Measurements from ENCODE around the gene VSTM4.

VSTM4 gene

DNA sequence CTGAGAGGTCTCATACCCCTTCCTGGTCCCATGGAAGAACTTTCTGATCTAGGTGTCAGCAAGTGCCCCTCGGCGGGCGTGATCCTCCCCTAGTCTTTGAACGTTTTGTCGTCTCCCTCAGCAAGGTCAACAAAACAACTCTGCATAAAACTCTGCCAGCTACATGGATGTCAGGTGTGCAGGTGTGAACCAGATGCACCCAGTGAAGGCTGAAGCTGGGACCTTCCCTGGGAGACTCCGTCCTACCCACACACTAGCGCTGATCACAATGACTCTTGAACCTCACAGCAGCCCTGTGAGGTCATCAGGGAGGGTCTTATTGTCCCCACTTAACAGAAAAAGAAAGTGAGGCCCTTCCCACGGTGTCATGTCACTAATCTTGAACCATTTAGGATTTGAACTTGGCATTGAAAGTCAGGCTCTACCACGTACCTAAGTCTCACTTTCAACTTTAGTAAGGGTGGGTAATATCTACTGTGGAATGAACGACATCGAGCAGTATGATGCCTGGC, 68.1 kb downstream of the VSTM4 start:
- DNase-seq (ENCODE audit: low read depth in 1 of 2, low spot score in 1 of 2), result no peak

DNA sequence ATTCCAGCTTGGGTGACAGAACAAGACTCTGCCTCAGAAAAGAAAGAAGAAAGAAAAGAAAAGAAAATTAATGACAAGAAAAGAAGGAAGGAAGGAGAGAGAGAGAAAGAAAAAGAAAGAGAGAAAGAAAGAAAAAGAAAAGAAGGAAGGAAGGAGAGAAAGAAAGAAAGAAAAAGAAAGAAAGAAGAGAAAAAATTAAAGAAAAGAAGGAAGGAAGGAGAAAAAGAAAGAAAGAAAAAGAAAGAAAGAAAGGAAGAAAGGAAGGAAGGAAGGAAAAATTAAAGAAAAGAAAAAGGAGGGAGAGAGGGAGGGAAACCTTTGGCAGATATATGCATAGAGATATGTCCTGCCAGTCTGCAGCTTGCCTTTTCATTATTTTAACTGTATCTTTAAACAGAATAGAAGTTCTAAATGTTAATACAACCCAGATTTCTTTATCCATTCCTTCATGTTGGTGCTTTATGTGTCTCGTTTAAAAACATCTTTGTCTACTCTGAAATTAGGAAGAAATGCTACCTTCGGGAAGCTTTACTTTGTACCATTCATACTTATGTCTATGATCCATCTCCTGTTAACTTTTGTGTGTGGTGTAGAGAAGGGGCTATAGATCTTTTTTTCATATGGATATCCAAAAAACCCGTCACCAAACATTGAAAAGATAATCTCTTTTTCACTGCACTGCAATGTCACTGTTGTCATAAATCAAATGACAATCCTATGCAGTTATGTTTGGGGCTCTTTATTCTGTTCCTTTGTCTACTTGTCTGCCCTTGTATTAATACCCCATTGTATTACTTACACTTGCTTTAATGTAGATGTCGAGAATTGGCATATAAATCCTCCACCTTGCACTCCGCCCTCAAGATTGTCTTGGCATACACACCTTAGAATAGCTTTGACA, 70.8 kb downstream of the VSTM4 start:
- no peak for DNase-seq (ENCODE audit: low read depth in 1 of 2, low spot score in 1 of 2)

DNA sequence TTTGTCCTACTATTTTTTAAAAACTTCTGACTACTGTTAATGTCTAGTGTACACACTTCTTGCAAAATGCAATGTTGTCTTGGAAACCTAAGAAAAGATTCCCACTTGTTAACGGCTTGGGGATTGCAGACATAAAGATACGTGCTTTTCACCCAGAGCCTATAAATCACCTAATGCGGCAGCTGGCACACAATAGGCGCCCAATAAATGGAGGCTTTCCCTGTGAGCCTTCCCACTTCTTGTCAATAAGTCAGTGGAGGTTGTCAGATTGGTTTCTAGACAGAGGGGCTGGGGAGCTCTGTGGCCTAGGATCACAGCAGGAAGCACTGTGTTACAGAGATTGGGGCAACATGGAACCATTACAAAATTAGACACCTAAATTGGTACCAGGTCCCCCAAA, 74.7 kb downstream of the VSTM4 start:
- DNase-seq (ENCODE audit: low read depth in 1 of 2, low spot score in 1 of 2), result no peak

DNA sequence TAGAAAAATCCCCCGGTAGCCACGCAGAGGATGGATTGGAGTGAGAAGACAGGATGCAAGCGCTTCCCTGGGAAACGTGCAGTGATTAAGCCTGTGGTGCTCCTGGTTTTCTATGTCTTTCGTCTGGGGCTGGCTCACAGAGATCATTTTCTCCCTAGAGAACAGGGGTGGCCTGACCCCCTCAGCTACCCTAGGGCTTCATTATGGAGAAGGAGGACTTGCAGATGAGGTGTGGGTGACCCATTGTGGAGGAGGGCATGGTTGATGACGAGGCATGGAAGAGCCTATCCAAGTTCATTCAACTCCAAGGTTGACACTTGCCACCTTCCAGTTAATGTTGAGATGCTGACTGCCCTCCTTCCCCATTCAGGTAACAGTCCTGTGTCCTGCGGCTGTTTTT, 75.9 kb downstream of the VSTM4 start:
- no peak for DNase-seq (ENCODE audit: low read depth in 1 of 2, low spot score in 1 of 2)

DNA sequence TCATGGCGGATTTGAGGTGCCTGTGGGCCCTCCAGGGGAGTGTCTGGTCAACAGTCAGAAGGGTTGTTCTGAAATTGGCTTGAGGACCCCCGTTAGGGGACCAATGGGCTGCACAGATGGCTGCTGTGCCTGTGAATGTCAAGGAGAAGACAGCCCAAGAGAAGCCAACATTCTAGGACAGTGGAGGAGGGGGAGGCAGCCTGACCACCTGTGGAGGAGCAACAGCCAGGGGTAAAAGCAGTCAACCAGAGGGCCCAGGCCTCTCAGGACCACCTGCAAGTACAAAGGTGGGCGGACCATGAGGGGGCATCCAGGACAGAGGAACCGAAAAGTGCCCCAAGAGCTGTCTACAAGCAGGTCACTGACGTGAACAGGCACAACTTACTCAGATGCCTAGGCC, 76.6 kb downstream of the VSTM4 start:
- no peak for DNase-seq (ENCODE audit: low read depth in 1 of 2, low spot score in 1 of 2)

DNA sequence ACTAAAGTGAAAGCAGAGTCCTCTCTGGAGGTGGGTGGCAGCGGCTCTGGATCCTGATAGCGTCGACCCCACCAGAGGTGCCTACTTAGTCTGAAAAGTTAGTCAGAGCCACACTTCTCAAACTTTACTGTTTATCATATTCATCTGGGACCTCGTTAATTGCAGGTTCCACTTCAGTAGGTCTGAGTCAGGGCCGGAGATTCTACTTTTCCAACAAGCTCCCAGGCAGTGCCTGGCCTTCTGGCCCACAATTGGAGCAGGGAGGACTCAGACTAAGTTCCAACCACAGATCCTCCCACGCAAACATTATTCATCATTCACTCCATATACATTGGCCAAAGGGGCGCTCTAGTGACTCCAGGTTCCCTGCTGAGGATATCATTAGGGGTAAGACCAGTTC, 78.1 kb downstream of the VSTM4 start:
- DNase-seq (ENCODE audit: low read depth in 1 of 2, low spot score in 1 of 2), result no peak

DNA sequence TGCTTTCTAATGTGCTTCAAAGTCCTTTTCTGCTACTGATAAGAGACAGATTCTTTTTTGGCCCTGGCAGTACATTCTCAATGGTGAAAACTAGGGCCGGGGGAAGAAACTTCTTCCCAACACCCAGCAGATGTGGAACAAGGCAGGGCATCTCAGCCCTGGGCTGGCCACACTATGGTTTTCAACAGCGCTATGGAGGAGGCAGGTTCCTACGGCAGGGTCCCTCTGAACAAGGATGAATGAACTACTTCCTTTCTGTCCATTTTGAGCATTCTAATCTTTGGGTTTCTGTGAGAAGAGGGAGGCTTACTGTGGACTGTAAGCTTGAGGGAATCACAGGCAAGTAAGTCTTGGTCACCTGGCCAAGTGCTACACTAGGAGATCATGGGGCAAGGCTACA, 78.7 kb downstream of the VSTM4 start:
- no peak for DNase-seq (ENCODE audit: low read depth in 1 of 2, low spot score in 1 of 2)

DNA sequence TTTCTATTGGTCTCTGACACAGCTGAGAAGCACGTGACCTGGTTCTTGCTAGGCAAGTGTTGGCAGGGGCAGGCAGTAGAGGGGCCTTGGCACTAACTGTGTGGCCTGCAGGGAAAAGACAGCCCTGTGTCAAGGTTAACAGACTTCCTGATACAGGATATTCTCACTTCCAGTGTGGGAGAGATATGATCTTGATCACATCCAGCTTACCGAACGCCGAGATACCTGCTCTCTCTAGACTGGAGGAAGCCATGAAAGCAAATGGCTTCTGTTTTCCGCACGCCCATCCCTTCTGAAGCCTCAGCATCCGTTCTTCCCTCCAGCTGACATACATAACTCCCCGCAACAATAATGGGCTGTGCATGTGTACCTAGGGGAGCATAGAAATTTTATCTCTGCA, 79.4 kb downstream of the VSTM4 start:
- DNase-seq (ENCODE audit: low read depth in 1 of 2, low spot score in 1 of 2), result no peak

DNA sequence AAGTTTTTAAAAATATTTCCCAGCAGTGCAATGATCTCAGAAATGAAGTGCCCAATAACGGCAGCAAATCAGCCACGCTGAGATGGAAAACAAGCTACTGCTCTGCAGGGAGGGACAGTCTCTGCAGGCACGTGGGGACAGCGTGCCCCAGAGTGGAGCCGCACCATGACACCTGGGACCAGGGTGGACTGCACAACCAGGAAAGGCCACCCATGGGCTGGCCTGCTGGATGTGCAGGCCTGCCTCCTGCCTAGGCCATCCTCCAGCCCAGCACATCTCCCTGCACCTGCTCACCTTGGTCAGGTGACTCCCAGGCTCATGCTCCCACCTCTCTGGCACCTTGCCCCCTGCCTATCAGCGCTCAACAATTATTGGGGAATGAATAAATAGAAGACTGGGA, 80.4 kb downstream of the VSTM4 start:
- no peak for DNase-seq (ENCODE audit: low read depth in 1 of 2, low spot score in 1 of 2)

DNA sequence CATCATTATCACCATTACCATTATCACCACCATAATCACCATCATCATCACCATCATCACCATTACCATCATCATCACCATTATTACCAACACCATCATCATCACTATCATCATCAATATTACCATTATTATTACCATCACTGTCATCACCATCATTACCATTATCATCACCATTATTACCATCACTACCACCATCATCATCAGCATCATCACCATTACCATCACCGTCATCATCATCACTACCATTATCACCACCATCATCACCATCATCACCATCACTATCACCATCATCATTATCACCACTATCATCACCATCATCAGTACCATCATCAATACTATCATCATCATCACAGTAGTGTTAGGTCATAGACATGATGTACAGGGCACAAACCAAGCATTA, 81.4 kb downstream of the VSTM4 start:
- DNase-seq (ENCODE audit: low read depth in 1 of 2, low spot score in 1 of 2), result no peak

DNA sequence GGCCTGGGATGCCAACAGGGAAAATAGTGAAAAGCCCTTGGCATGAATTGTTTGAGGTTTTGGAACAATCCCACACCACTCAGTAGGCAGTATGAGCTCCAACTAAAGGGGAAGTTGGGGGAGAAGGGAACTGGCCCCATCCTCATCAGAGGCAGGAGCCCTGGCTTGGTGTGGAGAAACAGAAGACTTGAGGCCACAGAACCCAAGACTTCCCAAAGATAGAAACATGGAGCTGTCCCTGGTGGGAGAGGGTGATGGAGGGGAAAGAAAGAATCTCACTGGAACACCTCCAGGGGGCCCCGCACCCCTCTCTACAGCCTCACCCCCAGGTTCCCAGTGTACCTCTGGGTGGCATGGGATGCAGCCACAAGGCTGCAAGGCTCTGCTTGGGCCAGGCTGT, 85.7 kb downstream of the VSTM4 start:
- DNase-seq (ENCODE audit: low read depth in 1 of 2, low spot score in 1 of 2), result no peak

DNA sequence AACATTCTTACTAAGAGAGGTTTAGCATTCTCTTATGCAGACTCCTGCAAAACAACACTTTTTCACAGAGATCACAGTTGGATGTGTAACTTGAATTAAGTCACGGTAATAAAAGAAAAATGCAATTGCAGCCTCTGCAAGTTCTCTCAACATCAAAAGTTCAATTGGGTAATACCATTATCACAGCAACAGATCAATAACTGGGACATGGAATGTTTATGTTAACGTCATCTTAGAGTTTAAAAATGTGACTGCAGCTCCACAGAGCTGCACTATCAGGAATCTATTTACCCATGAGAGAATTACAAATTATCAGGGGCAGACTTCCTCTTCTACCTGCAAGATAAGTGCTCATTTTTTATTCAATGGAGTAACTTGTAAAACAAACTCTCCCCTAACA, 86.7 kb downstream of the VSTM4 start:
- no peak for DNase-seq (ENCODE audit: low read depth in 1 of 2, low spot score in 1 of 2)

DNA sequence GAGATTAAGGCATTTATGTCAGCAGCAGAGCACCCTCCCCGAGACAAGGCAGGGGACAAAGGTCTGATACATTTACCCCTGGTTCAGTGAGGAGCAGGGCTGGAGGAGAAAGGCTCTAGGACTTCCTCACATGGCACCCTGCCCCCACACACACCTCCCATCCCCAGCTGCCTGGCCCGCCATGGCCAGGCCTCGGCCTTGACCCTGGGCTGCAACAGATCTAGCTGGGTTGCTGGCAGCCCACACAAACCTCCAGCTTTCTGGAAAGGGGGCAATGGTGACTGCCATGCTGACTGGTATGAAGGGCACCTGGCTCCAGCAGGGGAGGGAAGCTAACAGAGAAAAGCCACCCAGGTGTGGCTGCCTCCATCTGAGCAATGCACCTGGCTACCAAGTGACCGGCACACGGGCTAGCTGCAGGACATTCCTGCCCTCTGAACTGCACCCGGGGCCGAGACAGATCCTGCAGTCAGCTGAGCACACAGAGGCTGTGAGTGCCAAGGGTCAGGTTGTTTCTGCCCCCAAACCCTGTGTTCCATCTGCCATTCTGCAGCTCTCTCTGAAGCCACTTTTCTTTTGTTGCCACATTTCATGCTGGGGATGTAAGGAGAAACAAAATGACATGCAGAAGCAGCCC, 89.9 kb downstream of the VSTM4 start:
- no peak for DNase-seq (ENCODE audit: low read depth in 1 of 2, low spot score in 1 of 2)

DNA sequence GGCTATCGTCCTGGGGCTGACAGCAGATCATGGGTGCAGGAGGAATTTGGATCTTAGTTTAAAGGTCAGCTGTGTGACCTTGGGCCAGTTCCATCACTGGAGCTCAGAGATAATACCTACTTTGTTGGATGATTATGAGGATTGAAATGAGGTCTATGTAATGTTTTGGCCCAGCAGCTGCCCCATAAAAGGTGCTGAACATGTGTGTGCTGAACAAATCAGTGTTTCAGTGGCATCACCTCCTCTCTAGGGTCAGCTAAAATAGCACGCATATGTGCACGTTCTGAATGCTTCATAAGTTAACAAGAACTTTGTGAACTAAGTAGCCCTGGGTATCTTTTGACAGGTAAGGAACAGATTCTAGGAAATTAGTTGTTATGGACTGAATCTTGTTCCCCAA, 90.8 kb downstream of the VSTM4 start:
- DNase-seq (ENCODE audit: low read depth in 1 of 2, low spot score in 1 of 2), result no peak

DNA sequence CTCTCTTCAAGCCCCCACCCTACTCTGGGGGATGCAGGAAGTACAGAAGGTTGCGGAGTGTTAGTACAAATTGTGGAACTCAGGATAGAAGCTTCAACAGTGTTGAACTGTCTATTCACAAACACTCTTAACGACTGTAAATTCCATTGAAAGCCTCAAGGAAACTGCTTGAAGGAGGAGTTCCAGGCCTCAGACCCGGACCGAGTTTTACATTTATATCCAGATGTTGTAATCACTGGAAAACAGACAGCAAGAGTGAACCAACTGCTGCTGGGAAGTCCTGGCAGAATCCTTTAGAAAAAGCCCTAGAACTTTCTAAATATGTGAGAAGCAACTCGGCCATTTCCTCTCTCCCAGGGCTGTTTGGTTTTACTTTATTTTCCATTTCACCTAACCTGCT, 91.6 kb downstream of the VSTM4 start:
- DNase-seq (ENCODE audit: low read depth in 1 of 2, low spot score in 1 of 2), result no peak

DNA sequence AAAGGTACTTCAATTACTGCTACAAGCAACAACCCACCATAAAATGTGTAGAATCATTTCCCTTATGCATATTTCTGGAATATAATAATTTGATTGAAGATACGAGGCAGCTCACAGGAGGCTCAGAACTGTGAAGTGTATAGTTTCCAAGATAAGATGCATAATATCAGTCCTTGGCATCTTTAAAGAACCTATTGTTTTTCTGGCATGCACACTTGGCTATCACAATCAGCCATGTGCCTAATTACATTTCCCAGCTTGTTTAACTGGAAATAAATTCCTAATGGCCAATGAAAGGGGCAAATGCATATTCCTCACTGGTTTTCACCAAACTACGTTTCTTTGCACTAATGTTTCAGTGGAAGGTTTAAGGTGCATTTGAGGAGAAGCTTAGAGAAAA, 92.3 kb downstream of the VSTM4 start:
- DNase-seq (ENCODE audit: low read depth in 1 of 2, low spot score in 1 of 2), result no peak

DNA sequence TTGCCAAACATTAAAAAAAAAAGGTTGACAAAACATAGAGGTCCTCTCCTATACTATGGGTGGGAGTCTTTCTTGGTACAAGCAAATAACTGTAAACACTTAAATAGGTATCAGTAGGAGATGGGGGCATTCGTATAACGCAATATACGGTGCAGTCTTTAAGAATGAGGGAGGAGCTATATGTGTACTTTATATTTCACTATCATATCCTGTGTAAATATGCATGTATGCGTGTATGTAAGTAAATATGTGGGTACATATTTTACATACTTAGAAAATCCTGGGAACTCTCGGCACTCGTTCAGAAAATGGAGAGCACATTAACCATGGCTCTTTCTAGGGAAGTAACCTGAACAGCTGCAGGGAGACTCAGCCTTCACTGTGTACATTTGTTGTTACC, 93.6 kb downstream of the VSTM4 start:
- DNase-seq (ENCODE audit: low read depth in 1 of 2, low spot score in 1 of 2), result no peak

DNA sequence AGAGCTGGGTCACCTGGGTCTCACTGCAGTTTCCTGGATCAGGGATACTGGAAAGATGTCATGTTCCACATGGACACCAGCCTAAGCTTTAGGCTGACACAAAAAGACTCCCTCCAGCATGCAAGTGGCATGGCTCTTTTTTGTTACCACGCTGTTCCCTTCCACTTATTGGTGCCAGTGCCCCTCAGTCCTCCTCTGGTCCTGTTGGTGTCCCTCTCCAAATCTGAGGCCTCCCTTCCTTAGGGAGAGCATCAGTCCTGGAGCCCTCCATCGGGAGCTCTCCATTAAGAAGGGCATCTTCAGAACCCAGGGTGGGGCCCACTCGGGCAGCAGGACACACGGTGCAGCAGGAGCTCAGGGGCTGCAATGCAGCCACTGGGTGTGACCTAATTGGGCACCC, 99.6 kb downstream of the VSTM4 start:
- no peak for DNase-seq (ENCODE audit: low read depth in 1 of 2, low spot score in 1 of 2)

DNA sequence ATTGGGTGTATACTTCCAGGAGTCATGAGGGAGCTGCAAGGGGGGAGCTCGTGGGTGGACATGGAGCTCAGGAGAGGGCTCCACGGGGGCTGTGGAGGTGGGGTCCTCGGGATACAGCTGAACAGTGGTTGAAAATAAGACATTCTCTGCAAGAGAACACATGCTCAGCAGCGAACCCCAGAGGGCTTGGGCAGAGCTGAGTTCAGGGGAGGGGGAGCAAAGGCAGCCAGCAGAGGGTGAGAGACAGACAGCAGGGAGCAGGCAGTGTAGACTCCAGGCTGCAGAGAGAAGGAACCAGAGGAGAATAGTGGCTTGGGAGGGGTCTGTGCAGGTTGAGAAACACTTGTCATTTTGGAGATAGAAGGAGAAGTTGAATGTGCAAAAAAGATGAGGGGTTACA, 102.7 kb downstream of the VSTM4 start:
- DNase-seq (ENCODE audit: low read depth in 1 of 2, low spot score in 1 of 2), result no peak

DNA sequence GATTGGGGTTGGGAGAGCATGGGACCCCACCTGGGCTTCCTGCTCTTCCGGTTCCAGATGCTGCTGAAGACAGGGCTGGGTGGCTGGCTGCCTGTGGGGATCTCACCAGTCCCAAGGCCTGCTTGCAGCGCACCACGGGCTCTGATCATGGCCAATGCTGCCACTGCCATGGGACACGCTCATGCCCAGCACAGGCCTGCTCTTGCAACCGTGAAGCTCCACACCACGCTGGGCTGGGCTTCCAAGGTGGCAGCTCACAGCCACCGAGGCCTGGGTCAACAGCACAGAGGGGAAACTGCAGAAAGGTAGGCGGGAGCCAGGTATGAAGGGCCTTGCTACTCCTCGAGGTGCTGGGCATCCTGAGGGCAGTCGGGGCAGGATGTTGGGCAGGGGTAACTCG, 103.6 kb downstream of the VSTM4 start:
- no peak for DNase-seq (ENCODE audit: low read depth in 1 of 2, low spot score in 1 of 2)

DNA sequence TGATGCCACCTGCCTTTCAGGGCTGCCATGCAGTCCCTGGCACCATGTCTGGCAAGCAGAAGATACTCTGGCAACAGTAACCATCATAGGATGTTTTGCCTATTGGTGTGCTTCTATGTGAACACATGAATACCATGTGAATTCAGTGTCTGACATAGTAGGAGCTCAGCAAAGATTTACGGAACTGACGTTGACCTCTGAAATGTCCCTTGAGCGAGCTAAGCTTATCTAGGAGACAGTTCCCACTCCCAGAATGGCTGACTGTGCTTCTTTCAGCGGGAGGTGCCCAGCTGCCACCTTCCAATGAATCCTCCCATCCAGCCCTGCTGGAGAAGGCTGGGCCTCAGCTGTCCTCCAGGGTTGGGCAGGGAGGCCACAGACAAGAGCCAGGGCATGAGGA, 104.5 kb downstream of the VSTM4 start:
- DNase-seq (ENCODE audit: low read depth in 1 of 2, low spot score in 1 of 2), result no peak

DNA sequence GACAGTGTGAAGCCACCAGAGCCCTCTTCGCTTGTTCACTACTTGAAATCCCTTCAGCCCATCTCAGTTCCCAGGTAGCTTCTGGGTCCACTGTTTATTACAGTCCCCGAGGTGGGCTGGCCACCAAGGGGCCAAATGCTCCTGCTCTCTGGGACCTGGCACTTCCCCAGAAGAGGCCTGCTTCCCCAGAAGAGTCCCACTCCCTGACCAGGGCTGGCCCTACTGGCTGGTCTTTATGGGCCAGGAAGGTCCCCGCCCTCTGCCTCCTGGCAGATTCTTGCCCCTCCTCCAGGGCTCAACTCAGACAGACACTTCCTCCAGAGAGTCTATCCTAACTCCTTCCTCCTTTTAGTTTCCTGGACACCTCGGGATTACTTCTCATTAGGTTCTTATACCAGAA, 105.0 kb downstream of the VSTM4 start:
- no peak for DNase-seq (ENCODE audit: low read depth in 1 of 2, low spot score in 1 of 2)

Data from stimulated activated CD4-positive, alpha-beta T cell treated with anti-CD3 and anti-CD28 coated beads, Interleukin-15, amount 100 ng/mL, for 1 hour (primary cell).